Measurements from ENCODE around the gene AHRR.

DNA sequence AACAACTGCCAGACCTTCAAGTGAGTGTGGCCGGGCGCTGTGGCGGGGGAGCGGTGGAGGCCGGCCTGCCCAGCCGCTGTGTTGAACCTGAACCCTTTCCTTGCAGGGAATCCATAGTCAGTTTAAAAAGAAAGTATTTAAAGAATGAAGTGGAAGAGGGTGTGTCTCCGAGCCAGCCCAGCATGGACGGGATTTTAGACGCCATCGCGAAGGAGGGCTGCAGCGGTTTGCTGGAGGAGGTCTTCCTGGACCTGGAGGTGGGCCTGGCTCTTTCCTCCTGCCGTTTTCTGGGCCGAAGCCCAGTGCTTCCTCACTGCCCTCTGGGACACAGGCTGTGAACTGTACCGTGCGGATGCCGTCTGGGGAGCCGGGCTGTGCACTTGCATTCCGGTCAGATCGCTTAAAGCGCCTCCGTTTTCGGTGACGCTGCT, 140.6 kb downstream of the AHRR start:
- TF ChIP-seq, protein P1, sequence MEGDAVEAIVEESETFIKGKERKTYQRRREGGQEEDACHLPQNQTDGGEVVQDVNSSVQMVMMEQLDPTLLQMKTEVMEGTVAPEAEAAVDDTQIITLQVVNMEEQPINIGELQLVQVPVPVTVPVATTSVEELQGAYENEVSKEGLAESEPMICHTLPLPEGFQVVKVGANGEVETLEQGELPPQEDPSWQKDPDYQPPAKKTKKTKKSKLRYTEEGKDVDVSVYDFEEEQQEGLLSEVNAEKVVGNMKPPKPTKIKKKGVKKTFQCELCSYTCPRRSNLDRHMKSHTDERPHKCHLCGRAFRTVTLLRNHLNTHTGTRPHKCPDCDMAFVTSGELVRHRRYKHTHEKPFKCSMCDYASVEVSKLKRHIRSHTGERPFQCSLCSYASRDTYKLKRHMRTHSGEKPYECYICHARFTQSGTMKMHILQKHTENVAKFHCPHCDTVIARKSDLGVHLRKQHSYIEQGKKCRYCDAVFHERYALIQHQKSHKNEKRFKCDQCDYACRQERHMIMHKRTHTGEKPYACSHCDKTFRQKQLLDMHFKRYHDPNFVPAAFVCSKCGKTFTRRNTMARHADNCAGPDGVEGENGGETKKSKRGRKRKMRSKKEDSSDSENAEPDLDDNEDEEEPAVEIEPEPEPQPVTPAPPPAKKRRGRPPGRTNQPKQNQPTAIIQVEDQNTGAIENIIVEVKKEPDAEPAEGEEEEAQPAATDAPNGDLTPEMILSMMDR (conservative IDR thresholded peaks at IDR 0.05 in 1 of 2, IDR thresholded peaks at IDR 0.05 in 1 of 2; ENCODE audit: low read depth in 1 of 2, low read length in 2 of 2) = no peak
- no peak for TF ChIP-seq EZH2 (IDR thresholded peaks at IDR 0.05; ENCODE audit: low read length, missing control alignments)

All from fibroblast of lung (primary cell).